Measurements from ENCODE around the gene EDIL3.

- TF ChIP-seq CTCF (conservative IDR thresholded peaks at IDR 0.05; ENCODE audit: low read length) = no peak
- no peak for TF ChIP-seq EZH2phosphoT487 (IDR thresholded peaks at IDR 0.05; ENCODE audit: borderline replicate concordance, low read depth, low read length)
Measured at GRCh38 chr5:83983852-83984251, 400.8 kb downstream of the EDIL3 start.
